GM18867 (cell line): ENCODE results near the gene AFG1L.
"Not testable (repeated sequence)": the region's sequence is repeated elsewhere in the genome, so short reads cannot be mapped to it uniquely, and the experiment has no call there.

Experiments used
- ATAC-seq: cut with Tn5 transposase; IDR thresholded peaks from one replicate; pipeline ENCODE4 v1.9.1; 2021; ENCODE audit warnings: mild to moderate bottlenecking, moderate library complexity; ENCODE audit not compliant: unreplicated experiment

AFG1L gene

GRCh38 chr6:108348655-108349349 is 53.9 kb downstream of the AFG1L start:
- ATAC-seq = peak; percentile 95

DNA sequence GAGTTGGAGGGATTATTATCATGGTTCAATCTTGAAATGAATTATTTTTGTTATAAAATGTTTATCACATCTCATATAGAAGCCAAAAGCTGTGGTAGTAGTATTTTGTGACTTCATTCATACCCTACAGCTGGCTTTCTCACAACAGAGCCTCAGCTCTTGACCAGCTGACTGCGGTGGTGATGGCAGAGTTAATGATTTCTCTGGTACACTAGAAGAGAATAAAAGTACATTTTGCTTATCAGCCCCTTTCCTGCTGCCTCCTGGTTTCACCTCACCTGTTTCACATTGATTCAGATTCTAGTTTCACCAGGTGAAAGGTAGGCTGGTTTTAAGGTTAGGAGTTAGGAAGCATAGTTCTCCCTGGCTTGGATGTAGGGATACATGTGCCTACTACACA is 55.7 kb downstream of the AFG1L start:
- ATAC-seq = no peak

GRCh38 chr6:108353853-108354252 is 59.0 kb downstream of the AFG1L start:
- ATAC-seq = no peak

DNA sequence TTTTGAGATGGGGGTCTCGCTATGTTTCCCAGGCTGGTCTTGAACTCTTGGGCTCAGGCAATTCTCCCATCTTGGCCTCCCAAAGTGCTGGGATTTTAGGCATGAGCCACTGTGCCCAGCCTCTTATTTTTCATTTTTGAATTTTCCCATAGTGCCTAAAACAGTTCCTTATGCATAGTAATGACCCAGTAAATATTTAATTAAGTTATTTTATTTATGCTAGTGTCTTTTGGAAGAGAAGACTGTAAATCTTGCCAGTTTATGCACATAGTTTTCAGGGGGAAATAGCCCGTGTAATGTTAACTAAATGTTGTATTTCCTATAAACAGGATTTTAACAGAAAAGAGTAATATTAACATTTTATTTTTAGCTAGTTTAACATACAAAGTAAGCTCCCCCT is 60.3 kb downstream of the AFG1L start:
- ATAC-seq = no peak

DNA sequence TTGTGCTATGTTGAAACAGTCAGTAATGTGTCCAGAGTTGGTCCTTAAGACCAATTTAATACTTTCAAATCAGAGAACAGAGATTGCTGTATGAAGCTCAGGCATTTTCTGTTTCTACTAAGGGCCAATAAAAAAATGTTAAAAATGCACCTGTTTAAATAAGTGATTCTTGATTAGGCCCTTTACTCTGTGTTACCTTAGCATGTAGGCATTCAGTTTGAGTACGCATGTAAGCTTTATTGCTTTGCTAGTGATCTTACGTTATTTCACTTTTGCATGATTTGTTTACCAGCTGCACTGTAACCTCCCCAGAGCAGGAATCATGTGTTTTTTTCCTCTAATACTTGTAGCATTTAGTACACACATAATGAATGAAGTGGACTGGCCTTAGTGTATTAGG is 61.0 kb downstream of the AFG1L start:
- ATAC-seq = no peak

GRCh38 chr6:108359901-108360882 is 65.3 kb downstream of the AFG1L start:
- no peak for ATAC-seq

- ATAC-seq = no peak
These were observed 66.1 kb downstream of the AFG1L start for GRCh38 chr6:108360919-108361311.

GRCh38 chr6:108361312-108361932 is 66.6 kb downstream of the AFG1L start:
- no peak for ATAC-seq

GRCh38 chr6:108362455-108362854 is 67.6 kb downstream of the AFG1L start:
- no peak for ATAC-seq

DNA sequence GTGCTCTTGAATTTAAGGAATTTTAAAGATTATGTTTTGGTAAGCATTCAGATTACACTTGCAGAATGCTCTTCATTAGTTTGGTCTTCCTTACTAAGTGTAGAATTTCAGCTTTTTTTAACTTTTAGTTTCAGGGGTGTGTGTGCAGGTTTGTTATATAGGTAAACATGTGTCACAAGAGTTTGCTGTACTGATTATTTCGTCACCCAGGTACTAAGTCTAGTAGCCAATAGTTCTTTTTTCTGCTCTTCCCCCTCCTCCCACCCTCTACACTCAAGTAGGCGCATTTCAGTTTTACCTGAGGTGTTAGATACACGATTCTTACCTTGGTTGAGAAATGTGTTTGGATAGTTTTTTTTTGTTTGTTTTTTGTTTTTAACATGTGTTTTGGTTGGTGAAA is 68.3 kb downstream of the AFG1L start:
- no peak for ATAC-seq

DNA sequence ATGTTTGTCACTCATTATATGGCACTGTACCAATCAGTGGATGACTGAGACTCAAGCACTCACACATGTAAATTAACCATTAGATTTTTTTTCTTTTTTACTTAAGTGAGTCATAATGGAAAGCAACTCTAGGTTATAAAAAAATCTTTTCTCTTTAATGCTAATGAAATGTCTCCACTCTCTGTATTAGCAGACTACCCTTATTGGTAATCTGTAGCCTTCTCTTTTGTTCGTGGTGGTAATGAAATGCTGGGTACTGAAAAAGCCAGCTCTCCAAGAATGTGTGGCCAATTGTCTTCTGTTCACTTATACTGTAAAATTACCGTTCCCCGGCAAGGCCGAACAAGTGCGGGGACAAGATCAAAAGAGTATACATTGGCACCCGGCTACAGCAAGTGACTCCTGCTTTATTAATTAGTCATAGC is 69.0 kb downstream of the AFG1L start:
- ATAC-seq = no peak

GRCh38 chr6:108364470-108364869 is 69.6 kb downstream of the AFG1L start:
- no peak for ATAC-seq

DNA sequence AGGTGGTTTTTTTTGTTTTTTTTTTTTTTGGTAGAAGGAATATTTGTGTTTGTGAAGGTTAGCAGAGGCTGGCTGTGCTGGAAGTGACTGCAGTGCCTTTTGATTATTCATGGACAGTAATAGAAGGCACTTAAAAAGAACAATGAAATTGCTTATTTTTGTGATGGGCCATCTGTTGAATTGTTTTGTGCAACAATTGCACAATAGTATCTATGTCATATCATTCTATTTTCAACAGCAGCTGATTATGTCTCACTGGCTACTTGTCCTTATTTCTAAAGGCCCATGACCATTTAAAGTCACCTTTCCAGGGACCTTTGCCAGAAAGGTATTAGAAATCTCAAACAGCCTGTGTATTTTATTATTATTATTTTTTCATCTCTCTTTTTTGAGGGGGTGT is 70.6 kb downstream of the AFG1L start:
- no peak for ATAC-seq

GRCh38 chr6:108366236-108366635 is 71.4 kb downstream of the AFG1L start:
- no peak for ATAC-seq

GRCh38 chr6:108368431-108369030 is 73.7 kb downstream of the AFG1L start:
- no peak for ATAC-seq

GRCh38 chr6:108380876-108381275 is 86.0 kb downstream of the AFG1L start:
- ATAC-seq = no peak

DNA sequence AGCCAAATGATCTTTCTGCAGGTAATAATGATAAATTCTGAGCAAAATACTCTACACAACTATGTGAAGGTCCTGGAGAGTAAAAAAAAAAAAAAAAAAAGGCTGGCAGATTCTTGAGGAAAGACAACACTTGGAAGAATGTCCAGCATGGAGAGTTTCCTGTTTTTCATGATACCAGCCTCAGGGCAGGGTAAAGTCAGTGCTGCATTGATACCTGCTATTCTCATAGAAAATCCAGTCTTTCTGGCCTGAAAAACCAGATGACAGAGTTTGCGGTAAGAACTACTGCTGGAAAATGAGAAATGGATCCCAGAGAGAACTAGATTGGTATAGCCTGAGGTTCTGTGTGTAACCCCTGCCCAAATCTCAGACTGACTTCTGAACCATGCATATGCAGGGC is 89.1 kb downstream of the AFG1L start:
- ATAC-seq = no peak

DNA sequence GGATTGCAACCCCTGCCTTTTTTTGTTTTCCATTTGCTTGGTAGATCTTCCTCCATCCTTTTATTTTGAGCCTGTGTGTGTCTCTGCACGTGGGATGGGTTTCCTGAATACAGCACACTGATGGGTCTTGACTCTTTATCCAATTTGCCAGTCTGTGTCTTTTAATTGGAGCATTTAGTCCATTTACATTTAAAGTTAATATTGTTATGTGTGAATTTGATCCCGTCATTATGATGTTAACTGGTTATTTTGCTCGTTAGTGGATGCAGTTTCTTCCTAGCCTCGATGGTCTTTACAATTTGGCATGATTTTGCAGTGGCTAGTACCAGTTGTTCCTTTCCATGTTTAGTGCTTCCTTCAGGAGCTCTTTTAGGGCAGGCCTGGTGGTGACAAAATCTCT is 94.3 kb downstream of the AFG1L start:
- not testable (repeated sequence) for ATAC-seq

- no peak for ATAC-seq
These were observed 100.4 kb downstream of the AFG1L start for GRCh38 chr6:108395297-108395696.

DNA sequence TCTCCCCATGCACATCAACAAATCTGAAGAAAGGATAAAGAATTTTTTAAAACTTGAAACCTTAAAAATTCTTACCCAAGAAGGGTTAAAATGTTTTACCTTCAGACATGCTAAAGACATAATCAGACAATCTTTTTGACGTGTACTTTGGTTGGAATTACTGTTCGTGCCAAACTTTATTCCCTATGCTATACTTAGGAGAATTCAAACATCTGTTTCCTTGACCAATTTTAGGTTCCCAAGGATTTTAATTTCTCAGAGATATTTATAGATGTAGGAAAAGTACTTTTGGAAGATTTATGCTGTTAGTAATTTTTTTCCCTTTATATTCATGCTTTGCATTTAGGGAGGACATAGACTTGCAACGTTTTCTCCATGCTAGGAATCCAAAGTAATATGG is 108.4 kb downstream of the AFG1L start:
- no peak for ATAC-seq

- no peak for ATAC-seq
These were observed 112.1 kb downstream of the AFG1L start for GRCh38 chr6:108406943-108407342.
